ENCODE measurements around the gene DOCK4.
"Not testable (repeated sequence)": the region's sequence is repeated elsewhere in the genome, so short reads cannot be mapped to it uniquely, and the experiment has no call there.

DOCK4 gene

GRCh38 chr7:112134039-112134438 is 72.2 kb downstream of the DOCK4 start:
- DNase-seq (ENCODE audit: low read depth, low spot score): no peak

- DNase-seq (ENCODE audit: low read depth, low spot score): no peak
These were observed 72.9 kb downstream of the DOCK4 start for GRCh38 chr7:112133328-112133727.

GRCh38 chr7:112132051-112132694 is 74.0 kb downstream of the DOCK4 start:
- DNase-seq (ENCODE audit: low read depth, low spot score): no peak

GRCh38 chr7:112130729-112131410 is 75.3 kb downstream of the DOCK4 start:
- DNase-seq (ENCODE audit: low read depth, low spot score): no peak

DNA sequence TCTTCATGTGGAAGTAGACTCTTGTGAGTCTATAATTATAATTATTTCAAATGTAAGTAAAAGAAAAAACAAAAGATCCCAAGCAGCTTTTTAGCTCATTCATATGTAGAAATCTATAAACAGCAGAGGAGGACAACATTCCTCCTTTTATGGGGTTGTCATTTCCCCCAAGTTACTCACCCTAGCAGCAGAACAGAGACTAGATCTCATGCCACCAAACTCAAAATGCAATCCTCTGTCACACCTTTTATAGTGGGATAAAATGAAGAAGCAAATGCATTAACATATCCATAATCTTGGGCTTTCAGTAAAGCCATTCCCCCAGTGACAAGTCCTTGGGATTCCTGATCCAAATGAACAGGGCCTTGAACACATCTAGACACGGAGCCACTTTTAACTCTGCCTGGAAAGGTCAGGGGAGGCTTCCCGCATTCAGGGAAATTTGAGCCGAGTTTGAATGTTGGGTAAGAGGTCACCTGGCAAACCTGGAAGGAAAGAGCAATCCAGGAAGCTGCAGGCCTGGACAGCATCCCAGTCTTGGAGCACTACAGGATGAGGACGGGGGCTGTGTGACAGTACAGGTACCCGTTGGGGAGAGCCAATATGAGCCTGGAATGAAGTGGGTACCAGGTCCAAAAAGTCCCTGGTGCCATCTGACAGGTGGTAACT is 76.4 kb downstream of the DOCK4 start:
- no peak for DNase-seq (ENCODE audit: low read depth, low spot score)

GRCh38 chr7:112128461-112129425 is 77.5 kb downstream of the DOCK4 start:
- not testable (repeated sequence) for DNase-seq (ENCODE audit: low read depth, low spot score)

DNA sequence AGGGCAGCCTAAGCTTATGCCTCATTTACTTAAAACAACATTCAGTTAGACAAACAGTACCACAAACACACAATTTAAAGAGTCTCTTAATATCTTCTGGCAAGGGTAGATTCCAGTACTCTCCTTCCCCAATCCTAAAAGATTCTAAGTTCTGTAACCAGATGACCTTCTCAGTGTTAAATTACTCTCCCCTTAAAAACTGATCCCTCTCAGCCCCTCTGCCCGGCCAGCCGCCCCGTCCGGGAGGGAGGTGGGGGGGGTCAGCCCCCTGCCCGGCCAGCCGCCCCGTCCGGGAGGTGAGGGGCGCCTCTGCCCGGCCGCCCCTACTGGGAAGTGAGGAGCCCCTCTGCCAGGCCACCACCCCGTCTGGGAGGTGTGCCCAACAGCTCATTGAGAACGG is 78.2 kb downstream of the DOCK4 start:
- DNase-seq (ENCODE audit: low read depth, low spot score): not testable (repeated sequence)

DNA sequence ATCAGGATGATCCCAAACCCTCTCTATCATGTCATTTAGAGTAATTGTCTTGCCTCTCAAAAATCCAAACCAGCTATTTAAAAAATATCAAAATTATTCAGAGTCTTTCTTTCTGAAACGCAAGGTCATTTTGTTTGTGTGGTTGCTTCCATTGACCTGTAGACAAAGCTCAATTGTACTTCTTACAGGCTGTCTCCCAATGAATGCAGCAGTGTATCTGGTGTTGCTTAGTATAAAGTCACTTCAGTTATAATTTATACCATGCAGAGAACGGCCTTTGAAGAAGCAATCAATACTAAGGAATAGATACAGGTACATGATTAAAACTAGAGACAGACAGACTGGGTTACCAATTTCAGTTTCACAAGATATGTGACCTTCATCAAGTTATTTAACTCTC is 80.9 kb downstream of the DOCK4 start:
- no peak for DNase-seq (ENCODE audit: low read depth, low spot score)

- DNase-seq (ENCODE audit: low read depth, low spot score): no peak
These were observed 82.0 kb downstream of the DOCK4 start for GRCh38 chr7:112124061-112124766.

- DNase-seq (ENCODE audit: low read depth, low spot score): no peak
These were observed 83.4 kb downstream of the DOCK4 start for GRCh38 chr7:112122798-112123197.

DNA sequence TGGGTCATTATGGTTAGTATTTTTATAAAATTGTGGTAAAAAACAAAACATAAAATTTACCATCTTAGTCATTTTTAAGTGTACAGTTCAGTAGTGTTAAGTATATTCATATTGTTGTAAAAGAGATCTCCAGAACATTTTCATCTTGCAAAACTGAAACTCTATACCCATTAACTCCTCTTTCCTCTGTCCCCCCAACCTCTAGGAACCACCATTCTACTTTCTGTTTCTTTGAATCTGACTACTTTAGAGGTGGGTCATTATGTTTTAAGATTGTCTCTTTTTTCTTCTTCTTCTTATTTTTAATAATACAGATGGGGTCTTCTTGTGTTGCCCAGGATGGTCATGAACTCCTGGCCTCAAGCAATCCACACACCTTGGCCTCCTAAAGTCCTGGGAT is 84.1 kb downstream of the DOCK4 start:
- DNase-seq (ENCODE audit: low read depth, low spot score): no peak

DNA sequence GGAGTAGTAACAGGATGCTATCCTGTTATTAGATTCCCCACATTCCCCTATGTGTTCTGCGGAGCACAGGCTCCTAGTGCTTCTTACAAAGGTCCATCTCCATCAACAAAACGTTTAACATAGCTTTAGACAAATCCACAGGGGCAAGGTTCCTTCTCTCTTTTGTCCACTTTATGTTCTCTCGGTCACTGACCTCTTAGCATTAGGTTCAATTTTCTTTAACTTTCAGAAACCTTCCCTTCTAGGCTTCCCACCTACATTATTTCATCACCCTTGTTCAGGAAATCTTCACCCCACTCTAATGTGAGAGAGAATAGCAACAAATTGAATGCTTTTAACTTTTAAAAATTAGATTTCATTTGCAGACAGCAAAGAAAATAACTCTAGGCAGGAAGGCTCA is 84.9 kb downstream of the DOCK4 start:
- DNase-seq (ENCODE audit: low read depth, low spot score): no peak

DNA sequence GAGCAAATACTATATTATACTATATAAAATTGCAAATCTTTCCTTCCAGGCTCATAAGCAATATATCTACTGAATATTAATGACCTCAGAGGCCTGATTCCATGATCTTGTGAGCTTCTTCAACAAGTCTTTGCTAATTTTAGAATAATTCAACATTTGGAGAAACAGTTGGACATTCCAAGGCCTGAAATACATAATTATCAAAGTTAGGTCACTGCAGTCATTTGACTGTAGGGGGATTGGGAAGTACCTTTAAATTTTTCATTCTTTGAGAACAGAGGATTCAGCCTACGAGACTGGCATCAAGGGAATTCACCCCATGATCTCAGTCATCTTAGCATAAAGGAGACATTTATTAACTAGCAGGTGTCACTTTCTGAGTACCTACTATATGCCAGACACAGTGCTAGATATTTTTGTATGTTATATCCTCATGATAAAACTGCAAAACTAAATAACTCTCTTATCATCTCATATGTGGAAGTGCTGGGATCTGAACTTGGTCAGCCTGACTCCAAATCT is 85.4 kb downstream of the DOCK4 start:
- DNase-seq (ENCODE audit: low read depth, low spot score): no peak

DNA sequence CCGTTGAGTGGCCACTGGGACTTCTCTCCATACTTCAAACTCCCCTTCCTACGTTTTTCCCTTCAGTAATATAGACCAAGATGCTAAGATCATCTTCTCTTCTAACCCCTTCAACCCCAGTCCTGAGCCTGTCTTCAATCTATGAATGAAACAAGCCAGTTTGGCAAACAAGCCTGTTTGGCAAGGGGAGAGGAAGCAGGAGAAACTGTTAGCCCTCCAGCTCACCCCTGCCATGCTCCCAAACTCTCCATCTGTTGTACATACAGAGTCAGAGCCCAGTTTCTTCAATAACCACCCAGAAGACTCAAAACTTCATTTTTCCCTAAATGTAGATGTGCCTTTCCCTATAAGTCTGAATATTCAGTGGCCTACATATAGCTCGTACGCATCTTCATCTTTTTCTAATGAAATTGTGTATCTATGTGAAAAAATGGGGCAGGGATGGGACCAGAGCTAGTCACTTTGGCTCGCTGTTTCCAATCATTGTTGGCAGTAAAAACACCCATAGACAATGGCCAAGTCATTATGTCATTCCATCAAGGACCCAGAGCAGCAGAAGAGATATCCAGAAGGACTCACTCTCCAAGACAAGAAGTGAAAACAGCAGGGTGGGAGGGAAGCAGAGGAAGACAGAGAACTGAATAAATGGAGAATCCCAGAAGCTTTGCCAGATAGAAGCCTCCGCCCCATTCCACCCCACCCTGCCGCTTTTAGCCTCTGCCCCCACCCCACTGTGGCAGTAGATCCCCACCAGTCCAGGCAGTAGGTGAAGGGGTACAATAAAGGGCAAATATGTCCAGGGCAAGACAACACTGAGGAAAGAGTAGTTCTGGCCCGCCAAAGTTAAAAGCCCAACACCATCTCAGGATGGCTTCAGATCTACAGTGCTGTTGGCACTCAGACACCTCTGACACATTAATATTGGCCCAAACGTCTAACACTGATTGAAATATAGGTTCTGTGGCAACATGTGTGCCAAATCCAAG is 87.3 kb downstream of the DOCK4 start:
- no peak for DNase-seq (ENCODE audit: low read depth, low spot score)

DNA sequence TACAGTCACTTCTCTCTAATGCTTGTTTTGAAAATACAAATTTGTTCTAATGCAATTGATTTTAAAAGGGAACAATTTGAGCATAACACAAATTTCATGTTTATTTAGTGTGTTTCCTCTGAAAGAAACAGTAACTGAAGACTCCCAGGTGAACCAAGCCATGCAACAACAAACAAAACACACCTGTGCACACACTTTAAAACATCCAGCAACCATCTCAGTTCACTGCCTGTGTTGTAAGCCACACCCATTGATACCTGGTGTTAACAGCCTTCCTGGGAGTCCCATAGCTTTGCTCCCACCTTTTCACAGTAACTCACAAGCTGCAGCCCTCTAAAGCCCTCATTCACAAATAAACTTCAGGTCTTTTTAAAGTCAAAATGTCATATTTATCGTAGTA is 89.3 kb downstream of the DOCK4 start:
- no peak for DNase-seq (ENCODE audit: low read depth, low spot score)

GRCh38 chr7:112116358-112116757 is 89.8 kb downstream of the DOCK4 start:
- DNase-seq (ENCODE audit: low read depth, low spot score): no peak

- no peak for DNase-seq (ENCODE audit: low read depth, low spot score)
These were observed 90.3 kb downstream of the DOCK4 start for GRCh38 chr7:112115880-112116279.

- no peak for DNase-seq (ENCODE audit: low read depth, low spot score)
These were observed 92.2 kb downstream of the DOCK4 start for GRCh38 chr7:112113913-112114575.

DNA sequence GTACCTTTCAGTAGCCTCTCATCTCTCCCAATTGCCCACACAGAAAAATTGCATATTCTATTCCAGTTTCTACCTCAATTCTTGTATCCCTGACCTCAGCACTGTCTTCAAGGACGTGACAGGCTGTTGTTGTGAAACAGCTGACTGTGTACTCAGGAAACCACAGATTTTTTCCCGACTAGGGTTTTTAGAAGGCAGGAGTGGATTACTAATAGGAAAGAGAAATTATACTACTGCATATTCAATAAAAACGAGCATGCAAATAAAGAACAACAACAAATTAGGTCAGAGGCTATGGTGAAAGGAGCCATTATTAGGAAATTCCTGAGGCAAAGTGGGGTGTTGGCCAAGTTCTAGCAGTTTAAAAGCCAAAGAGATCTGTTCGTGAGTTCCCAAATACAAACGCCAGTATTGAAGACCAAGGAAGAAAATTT is 93.4 kb downstream of the DOCK4 start:
- peak; percentile 72 for DNase-seq (ENCODE audit: low read depth, low spot score)
